ENCODE measurements around the gene CTNND2. TPM values are rescaled to one million over a fixed set of nuclear protein-coding genes. Genes with fewer than 3 reads are reported as not detected.
"Not testable (repeated sequence)": the region's sequence is repeated elsewhere in the genome, so short reads cannot be mapped to it uniquely, and the experiment has no call there.

The CTNND2 gene
- total RNA-seq, 1 donor from 2014 or later, result 13.9 TPM

GRCh38 chr5:11620172-11620571, 284.1 kb downstream of the CTNND2 start:
- Mint-ChIP-seq H3K27me3 (ENCODE audit: insufficient read depth, low read depth) (no peaks in the 10 kb centered on the region), H3K27ac (no peak overlapping the region), H3K4me3 (no peak overlapping the region), H3K9me3 (peaks cover 3% of the 10 kb centered on the region), H3K36me3 (peaks cover 2% of the 10 kb centered on the region), H3K4me1 (no peaks in the 10 kb centered on the region)
- Histone ChIP-seq H3K27ac (no peak overlapping the region), H3K4me2 (no peak overlapping the region), H3K4me3 (no peak overlapping the region), H3K4me1 (no peaks in the 10 kb centered on the region), H4K20me1 (ENCODE audit: low read depth) (no peaks in the 10 kb centered on the region), H3K79me2 (ENCODE audit: low read depth) (no peaks in the 10 kb centered on the region), H3K9me3 (ENCODE audit: low read depth) (no peaks in the 10 kb centered on the region), H3K36me3 (no peaks in the 10 kb centered on the region), H3K9ac (no peak overlapping the region), H3K27me3 (no peaks in the 10 kb centered on the region), H3F3A (ENCODE audit: low read depth) (no peaks in the 10 kb centered on the region), H2AFZ (replicated peaks) (no peak overlapping the region)
- TF ChIP-seq EZH2phosphoT487 (IDR thresholded peaks at IDR 0.05) (no peak), EZH2 (IDR thresholded peaks at IDR 0.05) (no peak)
- TF ChIP-seq, protein P1, sequence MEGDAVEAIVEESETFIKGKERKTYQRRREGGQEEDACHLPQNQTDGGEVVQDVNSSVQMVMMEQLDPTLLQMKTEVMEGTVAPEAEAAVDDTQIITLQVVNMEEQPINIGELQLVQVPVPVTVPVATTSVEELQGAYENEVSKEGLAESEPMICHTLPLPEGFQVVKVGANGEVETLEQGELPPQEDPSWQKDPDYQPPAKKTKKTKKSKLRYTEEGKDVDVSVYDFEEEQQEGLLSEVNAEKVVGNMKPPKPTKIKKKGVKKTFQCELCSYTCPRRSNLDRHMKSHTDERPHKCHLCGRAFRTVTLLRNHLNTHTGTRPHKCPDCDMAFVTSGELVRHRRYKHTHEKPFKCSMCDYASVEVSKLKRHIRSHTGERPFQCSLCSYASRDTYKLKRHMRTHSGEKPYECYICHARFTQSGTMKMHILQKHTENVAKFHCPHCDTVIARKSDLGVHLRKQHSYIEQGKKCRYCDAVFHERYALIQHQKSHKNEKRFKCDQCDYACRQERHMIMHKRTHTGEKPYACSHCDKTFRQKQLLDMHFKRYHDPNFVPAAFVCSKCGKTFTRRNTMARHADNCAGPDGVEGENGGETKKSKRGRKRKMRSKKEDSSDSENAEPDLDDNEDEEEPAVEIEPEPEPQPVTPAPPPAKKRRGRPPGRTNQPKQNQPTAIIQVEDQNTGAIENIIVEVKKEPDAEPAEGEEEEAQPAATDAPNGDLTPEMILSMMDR (IDR thresholded peaks at IDR 0.05), result no peak
- no peak for DNase-seq (ENCODE audit: low spot score)

- DNase-seq (ENCODE audit: low spot score), result peak; percentile 44
- Histone ChIP-seq H3K4me1 (no peaks in the 10 kb centered on the region), H3F3A (ENCODE audit: low read depth) (no peaks in the 10 kb centered on the region), H3K27me3 (no peaks in the 10 kb centered on the region), H4K20me1 (ENCODE audit: low read depth) (no peaks in the 10 kb centered on the region), H3K27ac (no peak overlapping the region), H3K79me2 (ENCODE audit: low read depth) (no peaks in the 10 kb centered on the region), H2AFZ (replicated peaks) (no peak overlapping the region), H3K4me2 (no peak overlapping the region), H3K4me3 (no peak overlapping the region), H3K9me3 (ENCODE audit: low read depth) (no peaks in the 10 kb centered on the region), H3K9ac (no peak overlapping the region), H3K36me3 (no peaks in the 10 kb centered on the region)
- Mint-ChIP-seq H3K4me3 (no peak overlapping the region), H3K4me1 (no peaks in the 10 kb centered on the region), H3K9me3 (peaks cover 3% of the 10 kb centered on the region), H3K27me3 (ENCODE audit: insufficient read depth, low read depth) (no peaks in the 10 kb centered on the region), H3K36me3 (peaks cover 2% of the 10 kb centered on the region), H3K27ac (no peak overlapping the region)
- TF ChIP-seq EZH2 (IDR thresholded peaks at IDR 0.05) (no peak), EZH2phosphoT487 (IDR thresholded peaks at IDR 0.05) (no peak)
- TF ChIP-seq, protein P1 (IDR thresholded peaks at IDR 0.05), result peak; percentile 58
These were observed 284.8 kb downstream of the CTNND2 start for GRCh38 chr5:11619339-11620024.

- Mint-ChIP-seq H3K36me3 (no peaks in the 10 kb centered on the region), H3K9me3 (no peaks in the 10 kb centered on the region), H3K4me3 (no peak overlapping the region), H3K4me1 (no peaks in the 10 kb centered on the region), H3K27ac (no peak overlapping the region), H3K27me3 (ENCODE audit: insufficient read depth, low read depth) (peaks cover 2% of the 10 kb centered on the region)
- Histone ChIP-seq H3K4me3 (no peak overlapping the region), H3K4me1 (no peaks in the 10 kb centered on the region), H3K27me3 (no peaks in the 10 kb centered on the region), H3F3A (ENCODE audit: low read depth) (no peaks in the 10 kb centered on the region), H3K4me2 (no peak overlapping the region), H4K20me1 (ENCODE audit: low read depth) (no peaks in the 10 kb centered on the region), H3K9ac (no peak overlapping the region), H3K9me3 (ENCODE audit: low read depth) (no peaks in the 10 kb centered on the region), H3K36me3 (no peaks in the 10 kb centered on the region), H2AFZ (replicated peaks) (no peak overlapping the region), H3K27ac (no peak overlapping the region), H3K79me2 (ENCODE audit: low read depth) (no peaks in the 10 kb centered on the region)
- TF ChIP-seq EZH2phosphoT487 (IDR thresholded peaks at IDR 0.05) (no peak), EZH2 (IDR thresholded peaks at IDR 0.05) (no peak)
- TF ChIP-seq, protein P1 (IDR thresholded peaks at IDR 0.05), result no peak
- no peak for DNase-seq (ENCODE audit: low spot score)
These were observed 287.2 kb downstream of the CTNND2 start for GRCh38 chr5:11617080-11617479.

GRCh38 chr5:11616624-11617023, 287.6 kb downstream of the CTNND2 start:
- H3K4me3 Mint-ChIP-seq; H3K4me2 ChIP-seq; DNase-seq (ENCODE audit: low spot score); H3K79me2 ChIP-seq (ENCODE audit: low read depth); H3K4me1 Mint-ChIP-seq; H3K36me3 ChIP-seq; H3K27ac Mint-ChIP-seq; H3K27ac ChIP-seq; H3K27me3 Mint-ChIP-seq (ENCODE audit: insufficient read depth, low read depth); H3K9me3 Mint-ChIP-seq; H3K4me3 ChIP-seq; H3K9me3 ChIP-seq (ENCODE audit: low read depth); H3K27me3 ChIP-seq; H2AFZ ChIP-seq (replicated peaks); H3F3A ChIP-seq (ENCODE audit: low read depth); H3K9ac ChIP-seq; H3K36me3 Mint-ChIP-seq; H3K4me1 ChIP-seq; H4K20me1 ChIP-seq (ENCODE audit: low read depth): not testable (repeated sequence)
